Bronchial epithelial cell (primary cell): ENCODE measurements around the gene RIC1. TPM values are rescaled to one million over a fixed set of nuclear protein-coding genes. Genes with fewer than 3 reads are reported as not detected.

ENCODE experiments used
- DNase-seq: peaks from one replicate; pipeline ENCODE4 v3.0.0-alpha.2; 2010; ENCODE audit warnings: low read depth
- FAIRE-seq: peaks from 2 replicates; lab custom pipeline; 2011; peaks lifted over from hg19 to GRCh38; lab: Jason Lieb, UNC
- H3K27me3 ChIP-seq: 2 replicates; pipeline ENCODE4 v1.5.1; 2011; ENCODE audit warnings: low read length; ENCODE audit not compliant: control insufficient read depth, insufficient read depth
- H3K36me3 ChIP-seq: 2 replicates; pipeline ENCODE4 v1.5.1; 2011; ENCODE audit warnings: low read length; ENCODE audit not compliant: control insufficient read depth, insufficient read depth
- H3K4me3 ChIP-seq: 2 replicates; pipeline ENCODE4 v1.5.1; 2011; ENCODE audit warnings: mild to moderate bottlenecking, low read depth, low read length, control low read depth
- CTCF ChIP-seq: IDR thresholded peaks from 2 replicates; pipeline ENCODE4 v1.5.1; 2011; ENCODE audit warnings: mild to moderate bottlenecking, moderate library complexity, low read length, control low read depth, inconsistent platforms; ENCODE audit not compliant: insufficient read depth, severe bottlenecking
- total RNA-seq: library from RNA; depleted of rRNA; stranded (reverse); fragments of >200 nt; gene quantifications from 2 replicates; pipeline ENCODE4 v1.2.1, GENCODE V29; 2014

RIC1 gene
- total RNA-seq, 1 donor from 2014 or later: 34.2 TPM

- FAIRE-seq (no peak), DNase-seq (no peak)
- Histone ChIP-seq H3K36me3 (no peaks in the 10 kb centered on the region), H3K27me3 (no peaks in the 10 kb centered on the region), H3K4me3 (no peak overlapping the region)
- no peak for TF ChIP-seq CTCF
Observed at GRCh38 chr9:5631026-5631425, 2.1 kb downstream of the RIC1 start.

- Histone ChIP-seq H3K27me3 (no peaks in the 10 kb centered on the region), H3K36me3 (no peaks in the 10 kb centered on the region), H3K4me3 (no peak overlapping the region)
- no peak for TF ChIP-seq CTCF
- FAIRE-seq: no peak
- DNase-seq: peak; percentile 41
Observed at GRCh38 chr9:5632540-5632939, 3.6 kb downstream of the RIC1 start.

- Histone ChIP-seq H3K4me3 (no peak overlapping the region), H3K27me3 (no peaks in the 10 kb centered on the region), H3K36me3 (no peaks in the 10 kb centered on the region)
- FAIRE-seq (no peak), DNase-seq (peak; percentile 91)
- TF ChIP-seq CTCF: no peak
Observed at GRCh38 chr9:5633243-5633642, 4.3 kb downstream of the RIC1 start.

DNA sequence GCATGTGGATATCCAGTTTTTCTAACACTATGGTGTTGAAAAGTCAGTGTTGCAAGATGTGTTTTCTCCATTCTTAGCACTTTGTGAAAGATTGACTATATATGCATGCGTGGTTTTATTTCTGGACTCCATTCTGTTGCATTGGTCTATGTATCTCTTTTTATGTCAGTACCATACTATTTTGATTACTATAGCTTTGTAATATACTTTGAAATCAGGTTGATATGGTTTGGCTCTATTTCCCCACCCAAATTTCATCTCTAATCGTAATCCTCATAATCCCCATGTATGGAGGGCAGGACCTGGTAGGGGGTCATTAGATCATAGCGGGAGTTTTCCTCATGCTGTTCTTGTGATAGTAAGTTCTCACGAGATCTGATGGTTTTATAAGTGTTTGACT lies 6.5 kb downstream of the RIC1 start:
- DNase-seq: no peak
- no peak for TF ChIP-seq CTCF
- Histone ChIP-seq H3K36me3 (no peaks in the 10 kb centered on the region), H3K27me3 (no peaks in the 10 kb centered on the region), H3K4me3 (no peak overlapping the region)
- FAIRE-seq: no peak

DNA sequence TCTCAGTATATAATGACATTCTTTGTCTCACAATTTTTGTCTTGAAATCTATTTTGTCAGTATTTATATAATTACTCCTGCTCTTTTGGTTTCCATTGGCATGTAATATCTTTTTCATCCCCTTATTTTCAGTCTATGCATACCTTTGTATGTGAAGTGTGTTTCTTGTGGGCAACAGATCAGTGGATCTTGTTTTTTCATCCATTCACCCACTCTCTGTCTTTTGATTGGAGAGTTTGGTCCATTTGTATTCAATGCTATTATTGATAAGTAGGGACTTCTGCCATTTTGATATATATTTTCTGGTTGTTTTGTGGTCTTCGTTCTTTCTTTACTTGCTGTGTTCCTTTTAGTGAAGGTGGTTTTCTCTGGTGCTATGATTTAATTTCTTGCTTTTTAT lies 10.9 kb downstream of the RIC1 start:
- Histone ChIP-seq H3K36me3 (no peaks in the 10 kb centered on the region), H3K4me3 (no peak overlapping the region), H3K27me3 (no peaks in the 10 kb centered on the region)
- no peak for DNase-seq
- no peak for TF ChIP-seq CTCF
- FAIRE-seq: no peak

GRCh38 chr9:5642170-5642569 lies 13.3 kb downstream of the RIC1 start:
- FAIRE-seq (no peak), DNase-seq (no peak)
- Histone ChIP-seq H3K4me3 (no peak overlapping the region), H3K27me3 (no peaks in the 10 kb centered on the region), H3K36me3 (no peaks in the 10 kb centered on the region)
- TF ChIP-seq CTCF: no peak
